GM12872 (cell line): Measurements from ENCODE around the gene CBFB.

Experiments
- TF ChIP-seq, protein P1 (sequence below): IDR thresholded peaks from 3 replicates; pipeline ENCODE4 v1.5.1; 2011; ENCODE audit warnings: low read depth, mild to moderate bottlenecking, low read length, moderate library complexity; ENCODE audit not compliant: insufficient read depth

CBFB gene

DNA sequence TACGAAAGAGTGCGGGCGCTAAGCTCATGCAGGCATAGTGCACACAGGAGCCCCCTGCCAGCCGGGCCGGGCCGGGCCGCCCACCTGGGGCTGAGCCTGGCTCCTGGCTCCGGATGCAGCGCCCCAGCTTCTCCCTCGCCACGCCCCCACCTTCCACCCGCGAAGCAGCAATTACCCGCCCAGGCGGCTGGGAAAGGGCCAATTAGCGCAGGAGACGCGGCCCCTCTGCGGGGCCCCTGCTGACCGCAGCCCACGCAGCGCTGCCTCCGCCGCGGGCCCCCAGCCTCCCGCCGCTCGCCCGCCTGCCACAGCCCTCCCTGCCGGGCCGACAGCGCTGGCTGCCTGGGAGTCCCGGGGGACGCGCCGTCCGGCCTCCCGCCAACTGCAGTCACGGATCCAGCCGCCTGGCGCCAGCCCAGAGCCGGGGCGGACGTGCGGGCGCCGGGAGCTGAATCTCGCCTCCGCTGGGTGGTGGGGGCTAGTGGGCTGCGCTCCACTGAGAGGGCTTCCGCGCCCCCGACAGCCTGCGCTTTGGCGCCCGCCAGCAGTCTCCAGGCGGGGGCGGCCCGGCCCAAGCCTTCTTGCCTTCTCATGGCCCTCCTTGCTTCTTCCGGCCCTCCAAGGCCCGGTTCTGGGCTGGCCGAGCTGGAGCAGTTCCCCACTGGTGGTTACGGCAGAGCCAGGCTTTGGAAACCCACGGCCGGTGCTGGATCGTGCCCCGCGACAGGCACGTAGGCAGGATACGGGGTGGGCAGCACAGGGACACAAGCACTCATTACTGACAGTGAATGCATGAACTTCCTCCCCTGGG is 14.9 kb upstream of the CBFB start:
- TF ChIP-seq, protein P1, sequence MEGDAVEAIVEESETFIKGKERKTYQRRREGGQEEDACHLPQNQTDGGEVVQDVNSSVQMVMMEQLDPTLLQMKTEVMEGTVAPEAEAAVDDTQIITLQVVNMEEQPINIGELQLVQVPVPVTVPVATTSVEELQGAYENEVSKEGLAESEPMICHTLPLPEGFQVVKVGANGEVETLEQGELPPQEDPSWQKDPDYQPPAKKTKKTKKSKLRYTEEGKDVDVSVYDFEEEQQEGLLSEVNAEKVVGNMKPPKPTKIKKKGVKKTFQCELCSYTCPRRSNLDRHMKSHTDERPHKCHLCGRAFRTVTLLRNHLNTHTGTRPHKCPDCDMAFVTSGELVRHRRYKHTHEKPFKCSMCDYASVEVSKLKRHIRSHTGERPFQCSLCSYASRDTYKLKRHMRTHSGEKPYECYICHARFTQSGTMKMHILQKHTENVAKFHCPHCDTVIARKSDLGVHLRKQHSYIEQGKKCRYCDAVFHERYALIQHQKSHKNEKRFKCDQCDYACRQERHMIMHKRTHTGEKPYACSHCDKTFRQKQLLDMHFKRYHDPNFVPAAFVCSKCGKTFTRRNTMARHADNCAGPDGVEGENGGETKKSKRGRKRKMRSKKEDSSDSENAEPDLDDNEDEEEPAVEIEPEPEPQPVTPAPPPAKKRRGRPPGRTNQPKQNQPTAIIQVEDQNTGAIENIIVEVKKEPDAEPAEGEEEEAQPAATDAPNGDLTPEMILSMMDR = peak; percentile 35; the same call in 2 of the 3 replicates

DNA sequence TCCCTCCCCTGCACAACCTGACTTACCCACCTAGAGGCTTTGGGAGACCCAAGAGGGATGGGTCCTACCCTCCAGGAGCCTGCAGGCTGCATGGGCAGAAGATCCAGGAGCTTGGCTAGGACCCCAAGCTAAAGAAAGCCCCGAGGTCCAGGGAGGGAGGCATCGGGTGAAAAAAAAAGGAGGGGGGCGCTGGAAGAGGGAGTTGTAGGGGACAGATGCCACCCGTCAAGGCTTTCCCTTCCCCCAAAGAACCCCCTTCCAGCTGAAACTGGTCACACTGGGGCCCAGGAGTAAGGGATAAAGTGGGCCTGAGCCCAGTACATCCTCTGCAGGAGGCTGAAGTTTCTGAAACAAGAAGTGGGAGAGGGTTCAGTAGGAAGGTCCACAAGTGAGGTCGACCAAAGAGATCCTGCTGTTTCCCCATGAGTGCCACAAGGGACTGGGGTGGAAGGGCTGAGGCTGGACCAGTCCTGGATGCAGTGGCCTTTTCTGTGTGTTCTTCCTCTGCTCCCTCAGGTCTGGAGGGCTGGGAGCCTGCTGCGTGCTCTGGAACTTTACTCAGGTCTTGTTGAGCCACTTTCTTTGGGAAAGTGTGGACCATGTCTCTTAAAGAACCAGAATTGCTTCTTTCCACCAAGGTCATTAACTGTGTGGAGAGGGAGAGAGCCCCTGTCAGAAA is 14.2 kb upstream of the CBFB start:
- TF ChIP-seq, protein P1 = no peak

DNA sequence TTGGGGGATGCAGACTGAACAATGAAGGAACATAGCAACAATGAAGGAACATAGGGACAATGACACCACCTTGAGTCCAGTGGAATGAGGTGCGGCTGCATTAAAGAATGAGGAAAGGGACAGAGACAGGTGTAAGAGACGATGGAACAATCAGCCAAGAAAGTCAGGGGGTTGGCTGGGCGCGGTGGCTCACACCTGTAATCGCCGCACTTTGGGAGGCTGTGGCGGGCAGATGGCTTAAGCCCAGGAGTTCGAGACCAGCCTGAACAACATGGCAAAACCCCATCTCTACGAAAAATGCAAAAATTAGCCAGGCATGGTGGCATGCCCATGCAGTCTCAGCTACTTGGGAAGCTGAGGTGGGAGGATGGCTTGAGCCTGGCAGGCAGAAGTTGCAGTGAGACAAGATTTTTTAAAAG is 13.6 kb upstream of the CBFB start:
- TF ChIP-seq, protein P1 = peak; percentile 8; the same call in 1 of the 3 replicates

- TF ChIP-seq, protein P1 = no peak
Measured at GRCh38 chr16:67016143-67016542, 12.8 kb upstream of the CBFB start.

DNA sequence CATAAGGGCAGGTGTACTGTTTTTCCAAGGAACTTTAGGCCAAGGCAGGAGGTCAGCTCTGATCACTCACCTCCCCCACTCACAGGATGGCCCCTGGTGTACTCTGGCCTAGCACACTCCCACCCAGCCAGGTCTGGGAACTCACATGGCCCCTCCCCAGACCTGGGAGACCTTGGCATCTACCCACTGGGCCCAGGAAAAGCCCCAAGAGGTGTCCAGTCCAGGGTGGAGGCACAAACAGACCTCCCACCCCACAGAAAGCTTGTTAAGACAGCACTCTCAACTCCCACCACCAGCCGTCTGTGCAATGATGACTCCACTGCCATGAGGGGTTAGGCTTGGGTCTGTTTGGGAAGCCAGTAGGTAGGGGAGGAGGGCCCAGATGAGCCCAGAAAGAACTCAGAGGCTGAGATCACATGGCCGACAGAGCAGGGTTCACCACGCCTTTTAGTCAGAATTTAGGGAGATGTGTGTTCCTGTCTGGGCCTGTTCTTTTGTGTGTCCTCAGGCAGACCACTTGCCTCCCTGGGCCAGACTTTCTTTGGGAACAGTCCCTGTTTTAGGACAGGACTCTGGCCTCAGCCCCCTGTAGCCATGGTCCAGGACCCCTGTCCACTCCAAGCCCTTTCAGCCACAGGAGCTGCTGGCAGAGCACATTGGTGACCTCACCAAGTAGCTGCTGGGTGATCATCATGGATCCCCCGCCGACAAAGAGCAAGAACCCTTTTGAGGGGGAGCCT is 12.1 kb upstream of the CBFB start:
- TF ChIP-seq, protein P1 = no peak

DNA sequence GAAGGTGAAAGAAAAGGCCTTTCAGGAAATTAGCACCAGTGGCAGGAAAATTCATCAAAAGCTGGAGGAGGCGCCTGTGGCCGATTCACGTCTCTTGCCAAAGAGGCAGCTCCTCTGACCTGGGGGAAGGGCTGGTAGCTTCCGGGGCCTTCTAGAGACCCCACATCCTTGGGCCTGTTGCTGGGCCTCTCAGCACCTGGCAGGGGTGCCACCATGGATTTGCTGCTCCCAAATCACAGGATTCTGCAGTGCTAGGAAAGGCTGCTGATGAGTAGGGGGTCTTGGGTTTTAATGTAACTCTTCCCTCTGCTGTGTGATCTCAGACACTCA is 11.6 kb upstream of the CBFB start:
- TF ChIP-seq, protein P1 = no peak

DNA sequence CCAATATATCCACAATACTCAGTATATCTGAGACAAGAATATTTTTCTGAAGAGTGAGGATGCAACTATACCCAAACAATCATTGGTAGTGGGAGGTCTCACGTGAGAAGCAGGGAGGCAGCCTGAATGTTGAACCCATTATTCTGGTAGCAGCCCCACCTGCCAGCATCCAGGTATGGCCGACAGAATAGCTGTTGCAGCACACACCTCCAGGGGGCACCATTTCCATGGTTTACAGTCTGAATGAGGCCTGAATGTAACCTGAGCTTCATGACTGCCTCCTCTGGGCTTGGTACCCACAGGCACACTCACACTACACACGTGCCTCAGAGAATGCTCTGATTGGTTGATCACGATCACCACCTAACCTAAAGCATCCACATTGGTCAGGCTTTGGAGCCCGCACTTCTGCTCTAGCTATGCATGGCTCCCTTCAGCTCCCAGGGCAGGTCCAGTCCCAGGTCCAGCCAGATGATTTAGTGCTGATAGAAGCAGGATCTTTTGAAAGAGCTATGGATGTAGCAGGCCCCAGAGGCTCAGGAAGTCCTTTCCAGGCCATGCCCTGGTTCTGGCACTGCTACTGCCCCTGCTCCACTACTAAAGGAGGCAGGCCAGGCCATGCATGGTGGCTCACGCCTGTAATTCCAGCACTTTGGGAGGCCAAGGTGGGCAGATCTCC is 11.0 kb upstream of the CBFB start:
- TF ChIP-seq, protein P1 = peak; percentile 92
